HG03354 (cell line): ENCODE results near the gene CP.

ENCODE experiments used
- ATAC-seq: cut with Tn5 transposase; IDR thresholded peaks from one replicate; pipeline ENCODE4 v1.9.1; 2021; ENCODE audit warnings: mild to moderate bottlenecking; ENCODE audit not compliant: unreplicated experiment, poor library complexity, severe bottlenecking

The CP gene

DNA sequence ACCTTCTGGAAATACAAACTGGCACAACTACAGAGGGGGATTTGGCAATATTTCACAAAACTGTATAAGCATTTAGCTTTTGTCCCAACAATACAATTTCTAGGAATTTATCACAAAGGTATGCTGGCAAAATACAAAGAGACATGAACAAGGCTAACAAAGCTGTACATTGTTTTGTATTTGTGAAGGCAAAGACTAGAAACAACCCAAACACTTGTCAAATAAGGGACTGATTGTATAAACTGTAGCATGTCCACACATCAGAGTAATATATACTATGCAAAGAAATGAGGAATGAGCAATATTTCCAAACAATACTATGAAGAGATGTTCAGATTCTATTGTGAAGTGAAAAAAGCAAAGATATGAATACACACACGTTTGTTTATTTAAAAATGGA lies 26.4 kb downstream of the CP start:
- ATAC-seq: no peak

DNA sequence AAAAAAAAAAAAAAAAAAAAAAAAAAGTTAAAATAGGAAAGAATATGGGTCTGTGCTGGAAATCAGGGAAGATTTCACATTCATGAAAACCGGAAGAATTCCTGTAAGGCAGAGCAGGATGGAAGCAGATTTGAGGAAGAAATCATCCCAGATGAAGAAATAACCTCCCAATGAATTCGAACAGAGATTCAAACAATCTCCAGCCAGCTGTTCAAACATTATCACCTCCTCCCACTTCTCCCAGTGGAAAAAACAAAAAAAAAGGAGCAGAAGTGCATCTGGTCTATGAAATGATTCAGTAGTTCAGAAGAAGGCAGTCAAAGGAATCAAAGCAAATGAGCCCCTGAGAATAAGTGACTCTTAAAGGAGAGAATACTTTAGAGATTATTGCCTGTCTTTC lies 33.1 kb downstream of the CP start:
- no peak for ATAC-seq

- ATAC-seq: no peak
These were observed 34.9 kb downstream of the CP start for GRCh38 chr3:149186721-149187120.

- ATAC-seq: no peak
These were observed 35.4 kb downstream of the CP start for GRCh38 chr3:149186219-149186618.

DNA sequence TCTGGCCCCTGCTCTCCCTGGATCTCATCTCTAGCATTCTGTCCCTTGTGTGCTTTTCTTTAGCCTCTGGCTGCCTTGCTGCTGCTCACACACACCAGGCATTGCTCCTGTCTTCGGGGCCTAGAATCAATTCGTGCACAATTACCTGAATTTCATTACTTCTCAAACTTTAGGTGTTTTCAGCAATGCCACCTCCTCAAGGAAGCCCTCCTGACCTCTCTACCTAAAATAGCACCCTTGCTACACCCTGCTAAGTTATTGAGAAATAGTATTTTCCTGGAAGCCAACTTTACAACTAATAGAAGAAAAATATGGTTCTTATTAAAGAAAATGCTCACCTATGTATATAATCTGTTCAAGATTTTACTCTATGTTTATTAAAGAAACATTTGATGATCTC lies 40.4 kb downstream of the CP start:
- no peak for ATAC-seq

- ATAC-seq: no peak
These were observed 41.5 kb downstream of the CP start for GRCh38 chr3:149180057-149180573.

GRCh38 chr3:149179220-149179619 lies 42.4 kb downstream of the CP start:
- ATAC-seq: no peak

DNA sequence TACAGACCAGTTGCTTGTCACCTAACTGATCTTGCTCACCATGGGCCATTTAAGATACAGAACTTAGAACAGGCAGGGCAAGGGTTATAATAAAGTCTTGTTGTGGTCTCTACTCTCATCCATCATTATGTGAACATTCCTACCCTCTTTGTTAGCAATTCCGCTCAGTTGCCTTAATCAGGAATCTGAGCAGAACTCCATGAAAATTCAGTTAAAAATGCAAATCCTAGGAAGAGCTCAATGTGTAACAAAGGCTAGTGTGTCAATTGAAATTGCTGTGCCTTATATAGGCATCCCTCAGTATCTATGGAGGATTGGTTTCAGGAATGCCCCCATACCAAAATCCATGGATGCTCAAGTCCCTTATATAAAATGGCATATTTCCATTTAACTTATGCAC lies 44.5 kb downstream of the CP start:
- no peak for ATAC-seq

DNA sequence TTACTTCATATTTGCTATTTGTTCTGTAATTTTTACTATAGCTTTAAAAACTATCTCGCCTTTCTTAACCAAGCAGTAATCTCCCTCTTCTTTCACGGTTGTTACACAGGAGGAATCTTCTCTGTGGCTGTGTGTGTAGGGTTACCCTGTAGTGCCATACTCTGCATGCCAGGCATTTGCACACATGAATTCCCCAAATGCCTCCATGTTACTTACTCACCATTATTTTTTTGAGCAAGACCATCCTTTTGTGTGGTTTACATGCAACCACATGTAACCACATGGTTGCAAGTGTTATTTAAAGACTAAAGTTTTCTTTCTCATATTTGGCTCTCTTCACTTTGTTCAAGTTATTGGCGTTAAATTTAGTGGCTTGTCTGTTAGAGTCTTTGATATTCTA lies 46.7 kb downstream of the CP start:
- ATAC-seq: peak; percentile 86

DNA sequence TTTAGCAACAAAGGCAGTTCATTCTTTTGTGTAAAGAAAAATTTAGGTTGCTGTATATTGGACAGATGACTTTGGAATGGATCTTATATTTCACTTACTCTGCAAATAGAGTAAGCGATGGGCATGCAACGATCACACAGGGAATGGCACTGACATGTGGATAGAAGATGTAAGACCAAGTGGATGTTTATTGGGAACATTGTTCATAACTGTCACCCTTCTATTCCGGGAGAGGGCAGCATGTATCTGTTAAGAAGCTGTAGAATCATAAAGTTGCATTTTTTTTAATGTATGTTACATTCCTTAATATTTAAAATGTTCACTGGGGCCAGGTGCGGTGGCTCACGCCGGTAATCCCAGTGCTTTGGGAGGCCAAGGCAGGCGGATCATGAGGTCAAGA lies 51.0 kb downstream of the CP start:
- no peak for ATAC-seq

DNA sequence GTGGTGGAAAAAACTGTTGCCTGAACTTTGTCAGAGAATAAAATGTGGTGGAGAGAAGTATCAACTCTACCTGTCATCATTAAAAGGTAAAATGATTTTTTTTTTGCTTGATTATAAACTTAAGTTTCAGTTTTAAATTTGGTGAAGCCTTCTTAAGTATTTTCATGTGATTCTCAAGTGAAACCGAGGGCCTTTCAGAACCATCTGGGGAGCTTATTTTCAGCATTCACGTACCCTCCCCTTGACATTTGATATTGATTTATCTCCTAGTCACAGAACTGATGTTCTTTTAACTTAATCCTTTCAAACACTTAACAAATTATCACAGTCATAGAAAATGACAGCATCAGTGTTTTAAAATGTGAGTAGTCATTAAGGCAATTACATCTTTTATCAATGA lies 53.7 kb downstream of the CP start:
- ATAC-seq: no peak

- ATAC-seq: no peak
These were observed 58.6 kb downstream of the CP start for GRCh38 chr3:149163066-149163465.

DNA sequence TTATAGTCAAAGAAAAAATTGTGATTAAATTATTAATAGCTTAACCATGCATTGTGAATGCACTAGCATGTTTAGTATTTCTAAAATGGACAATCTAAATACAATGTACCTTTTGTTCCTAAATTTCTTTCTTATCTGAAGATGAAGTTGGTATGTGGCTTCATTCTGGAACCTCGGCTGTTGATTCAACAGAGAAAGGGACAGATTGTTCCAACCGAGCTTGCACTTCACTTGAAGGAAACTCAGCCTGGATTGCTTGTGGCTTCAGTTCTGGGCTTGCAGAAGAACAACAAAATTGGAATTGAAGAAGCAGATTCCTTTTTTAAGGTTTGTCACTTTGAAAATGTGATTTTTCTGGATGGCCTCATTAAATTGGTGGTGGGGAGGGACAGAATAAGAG lies 59.6 kb downstream of the CP start:
- ATAC-seq: no peak

DNA sequence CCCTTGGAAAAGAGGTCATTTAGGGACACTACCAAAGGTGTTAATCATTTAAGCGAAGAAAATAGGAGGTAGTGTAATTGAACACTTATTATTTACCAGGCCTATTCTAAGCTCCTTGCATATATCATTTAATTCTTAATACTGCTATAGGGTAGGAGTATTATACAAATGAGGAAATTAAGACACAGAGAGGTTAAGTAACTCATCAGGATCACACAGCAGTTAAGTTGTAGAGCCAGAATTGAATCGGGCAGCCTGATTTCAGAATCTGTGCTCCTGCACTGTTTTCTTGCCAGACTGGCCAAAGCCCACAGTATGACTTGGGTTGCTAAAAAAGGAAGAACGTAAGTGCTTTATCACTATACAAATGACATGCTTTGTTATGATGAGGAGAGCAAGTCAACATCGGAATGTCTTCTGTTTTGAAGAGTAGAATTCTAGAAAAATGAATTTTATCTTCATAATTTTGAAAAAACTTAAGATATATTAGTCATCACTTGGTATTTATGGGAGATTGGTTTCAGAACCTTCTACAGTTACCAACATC lies 60.8 kb downstream of the CP start:
- ATAC-seq: no peak

DNA sequence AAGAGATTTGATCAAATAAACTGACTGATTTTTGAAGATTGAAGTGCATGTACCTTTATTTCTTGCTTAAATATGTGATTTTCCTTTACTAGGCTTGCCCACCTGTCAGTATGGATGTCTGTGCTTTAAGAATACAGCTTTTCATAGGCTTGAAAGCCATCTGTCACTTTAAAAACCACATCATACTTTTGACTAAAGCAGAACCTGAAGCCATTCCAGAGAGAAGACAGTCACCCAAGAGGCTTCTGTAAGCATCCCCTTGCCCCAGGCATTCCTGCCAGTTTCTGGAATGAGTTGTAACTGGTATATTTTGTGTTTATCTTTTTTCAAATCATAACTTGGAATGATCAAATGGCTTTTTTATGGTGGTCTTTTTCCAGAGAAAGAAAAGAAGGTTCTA lies 68.2 kb downstream of the CP start:
- no peak for ATAC-seq

DNA sequence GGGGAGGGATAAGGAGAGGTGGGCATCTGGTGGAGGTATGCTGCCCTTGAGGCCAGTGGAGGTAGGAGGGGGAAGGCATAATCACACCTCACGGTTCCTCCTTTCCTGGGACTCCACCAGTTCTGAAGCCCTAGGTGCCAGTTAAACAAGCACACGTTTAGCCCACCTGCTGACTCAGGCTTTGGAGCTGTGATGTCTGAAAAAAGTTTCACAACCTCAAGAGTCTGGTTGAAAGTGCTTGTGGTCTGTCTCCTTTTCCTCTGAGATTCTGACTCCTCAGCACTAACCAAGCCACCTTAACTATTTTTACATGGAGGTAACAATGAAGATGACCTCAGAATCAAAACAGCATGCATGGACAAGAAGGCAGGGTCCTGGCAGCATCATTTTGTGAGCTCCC lies 69.2 kb downstream of the CP start:
- peak; percentile 96 for ATAC-seq

GRCh38 chr3:149151843-149152242 lies 69.8 kb downstream of the CP start:
- ATAC-seq: no peak

GRCh38 chr3:149150436-149150835 lies 71.2 kb downstream of the CP start:
- ATAC-seq: no peak

DNA sequence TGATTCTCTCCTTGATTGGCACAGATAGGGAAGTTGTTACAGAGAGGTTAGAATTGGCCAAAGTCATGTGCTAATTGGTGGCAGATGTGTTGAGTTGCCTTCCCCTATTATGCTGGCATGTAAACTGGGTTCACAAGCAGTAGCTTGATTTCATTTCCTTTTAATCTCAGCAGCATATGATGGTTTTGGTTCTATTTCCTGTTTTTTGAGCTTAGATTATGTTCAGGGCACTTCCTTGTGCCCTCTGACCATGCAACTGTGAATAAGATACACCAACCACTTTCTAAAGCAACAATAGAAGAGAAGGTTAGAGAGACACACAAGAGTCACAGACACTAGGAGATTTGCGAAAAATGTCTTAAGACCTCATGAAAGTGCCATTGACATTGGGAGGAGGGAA lies 75.7 kb downstream of the CP start:
- ATAC-seq: peak; percentile 92

DNA sequence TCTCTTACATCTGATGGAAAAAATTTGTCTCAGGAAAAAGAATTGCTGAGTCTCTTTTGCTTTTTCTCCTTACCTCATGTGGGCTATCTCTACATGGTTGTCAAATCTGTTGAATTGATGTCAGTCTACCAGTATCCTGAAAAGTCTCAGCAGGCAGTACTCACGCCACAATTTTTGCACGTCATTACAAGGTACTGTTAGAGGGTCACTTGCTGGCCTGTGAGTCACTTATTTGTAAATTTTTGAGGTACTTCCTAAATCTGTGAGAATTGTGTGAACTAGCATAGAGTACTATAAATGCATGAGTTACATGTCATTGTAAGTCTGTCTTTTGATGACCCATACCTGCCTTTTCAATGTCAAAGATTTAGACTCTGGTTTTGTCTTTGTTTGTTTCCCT lies 76.3 kb downstream of the CP start:
- ATAC-seq: no peak

DNA sequence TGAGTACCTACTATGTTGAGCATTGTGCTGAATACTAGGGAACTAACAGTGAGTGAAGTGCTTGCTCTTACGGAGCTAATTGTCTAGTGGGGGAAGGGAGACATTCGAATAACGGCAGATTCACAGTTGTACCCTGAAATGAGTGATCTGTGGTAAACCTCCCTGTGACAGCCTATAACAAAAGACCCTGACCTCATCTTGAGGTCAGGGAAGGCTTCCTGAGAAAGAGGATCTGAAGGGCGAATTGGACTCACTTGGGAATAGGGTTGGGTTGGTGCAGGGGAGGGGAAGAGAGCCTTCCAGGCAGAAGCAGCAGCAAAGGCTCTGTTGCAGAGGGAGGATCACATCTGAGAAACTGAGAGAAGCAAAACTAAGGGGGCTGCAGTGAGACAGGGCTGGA lies 78.9 kb downstream of the CP start:
- no peak for ATAC-seq

GRCh38 chr3:149134575-149134974 lies 87.1 kb downstream of the CP start:
- ATAC-seq: no peak
